H1 (cell line): ENCODE results near the gene OR4C6. TPM values are rescaled to one million over a fixed set of nuclear protein-coding genes. Genes with fewer than 3 reads are reported as not detected.

ENCODE experiments used
- CTCF ChIA-PET: fragments of 300-600 bp; sonication (Branson Sonifier 250); formaldehyde crosslinking; loops from one replicate; lab custom pipeline; 2021; ENCODE audit not compliant: partially characterized antibody; lab: Charles Lee
- POLR2A ChIA-PET: fragments of 300-600 bp; sonication (Branson Sonifier 250); formaldehyde crosslinking; loops from one replicate; lab custom pipeline; 2021; ENCODE audit warnings: inconsistent platforms; ENCODE audit not compliant: partially characterized antibody; lab: Charles Lee
- DNase-seq, 2 experiments: peaks; one replicate each; pipeline versions ENCODE4 v3.0.0 to v3.0.0-alpha.2; 2010 to 2022; ENCODE audit warnings: low spot score in 2 of 2, low read depth in 1 of 2, mixed read lengths in 1 of 2
- FAIRE-seq: peaks from 2 replicates; lab custom pipeline; 2011; peaks lifted over from hg19 to GRCh38; lab: Jason Lieb, UNC
- H2AFZ ChIP-seq: 2 replicates; pipeline ENCODE4 v1.8.1; 2012; ENCODE audit warnings: low read length, inconsistent platforms
- H2AK5ac ChIP-seq: 2 replicates; pipeline ENCODE4 v1.6.1; 2013; ENCODE audit warnings: low read depth, low read length
- H2BK120ac ChIP-seq: replicated peaks from 2 replicates; pipeline ENCODE3; 2013; ENCODE audit warnings: low read depth, low read length, inconsistent platforms
- H2BK12ac ChIP-seq: 2 replicates; pipeline ENCODE4 v1.6.1; 2013; ENCODE audit warnings: low read depth, low read length
- H2BK15ac ChIP-seq: 2 replicates; pipeline ENCODE4 v1.6.1; 2013; ENCODE audit warnings: low read length
- H2BK20ac ChIP-seq: 2 replicates; pipeline ENCODE4 v1.6.1; 2013; ENCODE audit warnings: low read length
- H2BK5ac ChIP-seq: 2 replicates; pipeline ENCODE4 v1.6.1; 2013; ENCODE audit warnings: low read depth, low read length
- H3K14ac ChIP-seq: 2 replicates; pipeline ENCODE4 v1.6.1; 2013; ENCODE audit warnings: inconsistent platforms; ENCODE audit not compliant: insufficient read length
- H3K18ac ChIP-seq: 2 replicates; pipeline ENCODE4 v1.6.1; 2013; ENCODE audit warnings: low read length; ENCODE audit errors: extremely low read depth
- H3K23ac ChIP-seq: 2 replicates; pipeline ENCODE4 v1.6.1; 2013; ENCODE audit warnings: inconsistent platforms; ENCODE audit not compliant: insufficient read length
- H3K23me2 ChIP-seq: 2 replicates; pipeline ENCODE4 v1.6.1; 2013; ENCODE audit warnings: low read depth, low read length
- H3K27ac ChIP-seq: 2 replicates; pipeline ENCODE4 v1.6.1; 2011; ENCODE audit warnings: low read depth, low read length, inconsistent platforms
- H3K27me3 ChIP-seq, 4 experiments: replicated peaks in 1 of 4; 1 replicate in 1 of 4; 2 replicates in 3 of 4; pipeline versions ENCODE4 v1.6.1 to v1.8.1; 2011 to 2013; ENCODE audit warnings: low read length in 3 of 4, mild to moderate bottlenecking in 3 of 4, inconsistent platforms in 2 of 4, mixed read lengths in 2 of 4, moderate library complexity in 1 of 4; ENCODE audit not compliant: control insufficient read depth in 3 of 4, insufficient read depth in 3 of 4; ENCODE audit errors: extremely low read depth in 1 of 4
- H3K36me3 ChIP-seq, 4 experiments: 2 replicates each; pipeline versions ENCODE4 v1.6.1 to v1.8.1; 2011 to 2013; ENCODE audit warnings: mild to moderate bottlenecking in 4 of 4, low read length in 3 of 4, moderate library complexity in 2 of 4, control low read depth in 1 of 4, inconsistent platforms in 1 of 4; ENCODE audit not compliant: insufficient read depth in 4 of 4, control insufficient read depth in 2 of 4
- H3K4ac ChIP-seq: replicated peaks from 2 replicates; pipeline ENCODE3; 2013; ENCODE audit warnings: low read length, low read depth, mixed read lengths, inconsistent platforms; ENCODE audit not compliant: insufficient read length
- H3K4me1 ChIP-seq, 4 experiments: replicated peaks in 1 of 4; 1 replicate in 1 of 4; 2 replicates in 3 of 4; pipeline versions ENCODE4 v1.6.1 to v1.8.1; 2011 to 2013; ENCODE audit warnings: low read length in 3 of 4, inconsistent platforms in 2 of 4, mixed read lengths in 1 of 4; ENCODE audit not compliant: insufficient read depth in 4 of 4, control insufficient read depth in 3 of 4
- H3K4me2 ChIP-seq, 2 experiments: 2 replicates each; pipeline versions ENCODE4 v1.6.1 to v1.8.1; 2011 to 2013; ENCODE audit warnings: low read depth in 2 of 2, low read length in 2 of 2, control low read depth in 1 of 2, inconsistent platforms in 1 of 2, mild to moderate bottlenecking in 1 of 2; ENCODE audit not compliant: insufficient read depth in 1 of 2
- H3K4me3 ChIP-seq, 4 experiments: fragments of 200-600, 300-600 bp in 1 of 4; sonication (generic), shearing (Covaris generic), sonication (Bioruptor Twin) in 1 of 4; 2 replicates each; pipeline versions ENCODE4 v1.5.1 to v1.8.1; 2011 to 2016; ENCODE audit warnings: low read length in 4 of 4, low read depth in 3 of 4, control low read depth in 2 of 4, inconsistent platforms in 2 of 4, mild to moderate bottlenecking in 2 of 4, mixed read lengths in 1 of 4, moderate library complexity in 1 of 4; ENCODE audit not compliant: insufficient read depth in 2 of 4; ENCODE audit errors: extremely low read depth in 1 of 4
- H3K56ac ChIP-seq: replicated peaks from 2 replicates; pipeline ENCODE3; 2013; ENCODE audit warnings: low read depth, mild to moderate bottlenecking, mixed read lengths, low read length, inconsistent platforms; ENCODE audit not compliant: insufficient read length
- H3K79me1 ChIP-seq: 2 replicates; pipeline ENCODE4 v1.6.1; 2013; ENCODE audit warnings: low read depth, low read length, control low read depth
- H3K79me2 ChIP-seq, 2 experiments: 2 replicates each; pipeline versions ENCODE4 v1.6.1 to v1.8.1; 2012 to 2013; ENCODE audit warnings: low read length in 2 of 2, mild to moderate bottlenecking in 2 of 2, inconsistent platforms in 1 of 2; ENCODE audit not compliant: insufficient read depth in 2 of 2, control insufficient read depth in 1 of 2
- H3K9ac ChIP-seq, 4 experiments: replicated peaks in 1 of 4; 1 replicate in 1 of 4; 2 replicates in 3 of 4; pipeline versions ENCODE4 v1.6.1 to v1.8.1; 2011 to 2013; ENCODE audit warnings: low read depth in 3 of 4, low read length in 3 of 4, control low read depth in 2 of 4, mild to moderate bottlenecking in 2 of 4, moderate library complexity in 2 of 4, inconsistent platforms in 1 of 4; ENCODE audit errors: extremely low read depth in 1 of 4
- H3K9me3 ChIP-seq, 2 experiments: 2 replicates each; pipeline versions ENCODE4 v1.6.1 to v1.8.1; 2012 to 2013; ENCODE audit warnings: mild to moderate bottlenecking in 2 of 2, moderate library complexity in 2 of 2, control low read depth in 1 of 2, inconsistent platforms in 1 of 2, low read depth in 1 of 2, low read length in 1 of 2, mixed read lengths in 1 of 2; ENCODE audit not compliant: insufficient read depth in 2 of 2
- H4K20me1 ChIP-seq, 2 experiments: replicated peaks in 1 of 2; 2 replicates each; pipeline versions ENCODE3 to v1.8.1; 2011 to 2013; ENCODE audit warnings: inconsistent platforms in 2 of 2, low read length in 2 of 2, mild to moderate bottlenecking in 1 of 2; ENCODE audit not compliant: insufficient read depth in 2 of 2, control insufficient read depth in 1 of 2
- H4K5ac ChIP-seq: 2 replicates; pipeline ENCODE4 v1.6.1; 2013; ENCODE audit warnings: low read length, low read depth, mixed read lengths, inconsistent platforms; ENCODE audit not compliant: insufficient read length
- H4K8ac ChIP-seq: 2 replicates; pipeline ENCODE4 v1.8.0; 2013; ENCODE audit warnings: mild to moderate bottlenecking, moderate library complexity, low read length, inconsistent platforms; ENCODE audit not compliant: insufficient read depth; ENCODE audit errors: extremely low read depth
- H4K91ac ChIP-seq: replicated peaks from 2 replicates; pipeline ENCODE3; 2013; ENCODE audit warnings: low read length, mixed read lengths, inconsistent platforms; ENCODE audit not compliant: insufficient read length
- CHD7 ChIP-seq: fragments of 300-600 bp; sonication (generic); IDR thresholded peaks from 2 replicates; pipeline ENCODE4 v1.7.1; 2012; ENCODE audit warnings: low read length, moderate library complexity, mild to moderate bottlenecking, inconsistent platforms; ENCODE audit not compliant: insufficient replicate concordance
- polyA plus RNA-seq, 7 experiments: library from polyadenylated mRNA; depleted of rRNA in 3 of 7; stranded (reverse) in 5 of 7; unstranded in 2 of 7; fragments of >200 nt in 5 of 7; fragments of 200-250 nt in 2 of 7; gene quantifications; 1 replicate in 5 of 7; 2 replicates in 1 of 7; 4 replicates in 1 of 7; pipeline versions ENCODE4 v1.2.1 to v1.2.3, GENCODE V29; 2011 to 2013; ENCODE audit warnings: missing spikeins in 2 of 7, mixed read lengths in 2 of 7
- total RNA-seq: library from RNA; stranded (reverse); fragmentation: NEBNext Ultra II Directional; extraction: Animal tissue kit (Norgen Biotek cat#: 25700); gene quantifications from 2 replicates; pipeline ENCODE4 v1.2.1, GENCODE V29; 2021

OR4C6 gene
- total and polyA plus RNA-seq, 2 of the 8 experiments (the other 6 are each of a cell fraction or from before 2014, with no cell fraction given): not detected

GRCh38 chr11:55707029-55707428, 45.0 kb downstream of the OR4C6 start:
- H3K36me3 ChIP-seq: no peaks in the 10 kb centered on the region
- no peak overlapping the region for H3K56ac ChIP-seq
- H3K27ac ChIP-seq: no peak overlapping the region
- H4K8ac ChIP-seq: no peak overlapping the region
- no peak overlapping the region for H4K91ac ChIP-seq
- no peak overlapping the region for H2BK20ac ChIP-seq
- POLR2A ChIA-PET: no interaction called here
- H3K79me2 ChIP-seq: no peaks in the 10 kb centered on the region
- H3K14ac ChIP-seq: no peak overlapping the region
- CTCF ChIA-PET: no interaction called here
- no peak overlapping the region for H2BK12ac ChIP-seq
- H2BK15ac ChIP-seq: no peak overlapping the region
- H4K20me1 ChIP-seq: no peaks in the 10 kb centered on the region
- no peaks in the 10 kb centered on the region for H3K27me3 ChIP-seq
- H3K4me1 ChIP-seq: no peaks in the 10 kb centered on the region
- H3K18ac ChIP-seq: no peak overlapping the region
- no peak overlapping the region for H3K9ac ChIP-seq
- DNase-seq (no peak), FAIRE-seq (no peak)
- H2AK5ac ChIP-seq: no peak overlapping the region
- H3K4me3 ChIP-seq: no peak overlapping the region
- H2AFZ ChIP-seq: no peak overlapping the region
- H3K4me2 ChIP-seq: no peak overlapping the region
- H3K9me3 ChIP-seq: peaks cover 23 to 24% of the 10 kb centered on the region in 2 experiments
- H2BK5ac ChIP-seq: no peak overlapping the region
- H2BK120ac ChIP-seq: no peak overlapping the region
- no peak overlapping the region for H4K5ac ChIP-seq
- no peaks in the 10 kb centered on the region for H3K79me1 ChIP-seq
- no peak overlapping the region for H3K4ac ChIP-seq
- H3K23ac ChIP-seq: no peak overlapping the region
- H3K23me2 ChIP-seq: no peaks in the 10 kb centered on the region
- TF ChIP-seq CHD7: no peak
